Pancreas (tissue), 10 donors: ENCODE data around the gene CCDC158. TPM values are rescaled to one million over a fixed set of nuclear protein-coding genes. Genes with fewer than 3 reads are reported as not detected.

Experiments
- ATAC-seq, 4 donors: fragments of 200-7000 bp; cut with Tn5 transposase; one replicate each; pipeline versions ENCODE4 v1.8.0 to v1.9.1; 2020; ENCODE audit warnings: mild to moderate bottlenecking in 4 of 4, moderate library complexity in 4 of 4
- DNase-seq, 6 donors: peaks; one replicate each; pipeline ENCODE4 v3.0.0-alpha.2; 2020
- FAIRE-seq: peaks from 2 replicates; lab custom pipeline; 2012; peaks lifted over from hg19 to GRCh38; lab: Jason Lieb, UNC
- H3K27ac ChIP-seq, 4 donors: fragments of 200-600 bp; sonication (generic); 1 replicate in 3 of 4; 2 replicates in 1 of 4; pipeline versions ENCODE4 v1.5.0 to v1.8.0; 2020
- H3K27me3 ChIP-seq, 4 donors: fragments of 200-600 bp; one replicate each; pipeline ENCODE4 v1.8.0; 2021
- H3K36me3 ChIP-seq, 3 donors: fragments of 200-600 bp; sonication (generic) in 1 of 3; one replicate each; pipeline versions ENCODE4 v1.5.0 to v1.8.0; 2020 to 2021
- H3K4me1 ChIP-seq, 3 donors: fragments of 200-600 bp; one replicate each; pipeline ENCODE4 v1.8.0; 2021
- H3K4me3 ChIP-seq, 4 donors: fragments of 200-600 bp; sonication (generic) in 2 of 4; one replicate each; pipeline versions ENCODE4 v1.5.0 to v1.8.0; 2020 to 2021
- H3K9me3 ChIP-seq, 4 donors: fragments of 200-600 bp; one replicate each; pipeline ENCODE4 v1.8.0; 2021
- WGBS, 2 donors: extraction: QIAGEN DNeasy Blood & Tissue Kit; methylation state at CpG; one replicate each; pipeline ENCODE4 v1.1.7; 2013; 5-methylcytosine and 5-hydroxymethylcytosine counted together
- intact Hi-C, 3 donors: fragments of 100-400 bp; cut with DNase I; formaldehyde crosslinking; loops; one replicate each; pipeline versions ENCODE4 v1.11.1 to v1.14.2; 2022
- polyA plus RNA-seq, 2 donors: library from polyadenylated mRNA; stranded (reverse); fragments of 200-250 nt; gene quantifications; one replicate each; pipeline ENCODE4 v1.2.3, GENCODE V29; 2013
- total RNA-seq, 6 donors: library from RNA; stranded (reverse); fragmentation: NEBNext Ultra II Directional in 4 of 6; extraction: Animal tissue kit (Norgen Biotek cat#: 25700) in 4 of 6; gene quantifications; one replicate each; pipeline versions ENCODE4 v1.2.1 to v1.2.4, GENCODE V29; 2021 to 2023
- TF ChIP-seq, protein P1 (sequence below), 4 donors: fragments of 200-600 bp; sonication (generic) in 3 of 4; IDR thresholded peaks; one replicate each; pipeline versions ENCODE4 v1.5.0 to v1.8.0; 2021; ENCODE audit warnings: antibody characterized with exemption in 4 of 4
- donor health status: healthy with polysubstance abuse.
- donor health status: DM: no; HTN: no; CAD: no; lungs with moderate emphysema.
- donor health status: DM: no; HTN: no; CAD: no.
- donor health status: control.
- donor health status: control.
- donor health status: Bipolar disorder and iron deficiency.
- donor health status: DM: yes; HTN: yes; CAD: no.
- donor health status: DM: no; HTN: no; CAD: no.
- donor health status: DM: no; HTN: no; CAD: no.
- donor health status: DM: yes; HTN: yes; CAD: no.

The CCDC158 gene
- under 1 TPM; 0.41 to 0.94 (median 0.63) TPM for total RNA-seq
- polyA plus RNA-seq: under 1 TPM; 0.19 to 0.73 TPM

GRCh38 chr4:76420762-76421581 is at the start of gene CCDC158:
CCDC158 (minus strand) TSS chr4:76421141; CDS start chr4:76403207, 17,934 bp downstream.
- Histone ChIP-seq H3K36me3 (no peaks in the 10 kb centered on the region), H3K27ac (no peak within 1 kb of the TSS), H3K4me3 (peak within 1 kb of the TSS; percentile 36 to 69 (median 49)), H3K9me3 (no peaks in the 10 kb centered on the region), H3K4me1 (no peaks in the 10 kb centered on the region), H3K27me3 (no peaks in the 10 kb centered on the region)
- FAIRE-seq (no peak), DNase-seq (peak; percentile 19 to 75 (median 44)), ATAC-seq (peak; percentile 83 to 91 (median 88))
- intact Hi-C loops: no loop called here
- TF ChIP-seq, protein P1, sequence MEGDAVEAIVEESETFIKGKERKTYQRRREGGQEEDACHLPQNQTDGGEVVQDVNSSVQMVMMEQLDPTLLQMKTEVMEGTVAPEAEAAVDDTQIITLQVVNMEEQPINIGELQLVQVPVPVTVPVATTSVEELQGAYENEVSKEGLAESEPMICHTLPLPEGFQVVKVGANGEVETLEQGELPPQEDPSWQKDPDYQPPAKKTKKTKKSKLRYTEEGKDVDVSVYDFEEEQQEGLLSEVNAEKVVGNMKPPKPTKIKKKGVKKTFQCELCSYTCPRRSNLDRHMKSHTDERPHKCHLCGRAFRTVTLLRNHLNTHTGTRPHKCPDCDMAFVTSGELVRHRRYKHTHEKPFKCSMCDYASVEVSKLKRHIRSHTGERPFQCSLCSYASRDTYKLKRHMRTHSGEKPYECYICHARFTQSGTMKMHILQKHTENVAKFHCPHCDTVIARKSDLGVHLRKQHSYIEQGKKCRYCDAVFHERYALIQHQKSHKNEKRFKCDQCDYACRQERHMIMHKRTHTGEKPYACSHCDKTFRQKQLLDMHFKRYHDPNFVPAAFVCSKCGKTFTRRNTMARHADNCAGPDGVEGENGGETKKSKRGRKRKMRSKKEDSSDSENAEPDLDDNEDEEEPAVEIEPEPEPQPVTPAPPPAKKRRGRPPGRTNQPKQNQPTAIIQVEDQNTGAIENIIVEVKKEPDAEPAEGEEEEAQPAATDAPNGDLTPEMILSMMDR (IDR thresholded peaks at IDR 0.05): no peak
- WGBS, 2 donors: 5 to 6% methylated on average over 56 to 79 of the region's 79 CpGs

DNA sequence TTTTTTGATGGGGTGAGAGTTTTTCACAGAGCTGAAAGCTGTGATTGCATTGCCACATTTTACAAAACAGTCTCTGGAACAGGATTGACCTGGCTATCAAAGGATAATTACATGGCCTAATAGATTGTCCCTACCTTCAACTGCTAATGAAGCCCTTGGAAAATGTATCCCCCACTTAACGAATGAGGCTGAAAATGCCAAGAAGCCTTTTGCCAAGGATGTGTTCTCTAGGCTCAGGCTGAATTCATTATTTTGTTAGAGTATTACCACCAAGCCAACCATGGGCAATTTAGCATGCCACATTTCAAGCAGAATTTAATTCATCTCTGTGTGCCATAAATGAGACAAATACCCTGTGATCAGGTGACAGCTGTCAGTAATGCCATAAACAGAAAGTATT is 49.6 kb upstream of the CCDC158 start:
- no peaks in the 10 kb centered on the region for H3K27me3 ChIP-seq
- TF ChIP-seq, protein P1 (IDR thresholded peaks at IDR 0.05): no peak
- no peak for DNase-seq
- H3K4me3 ChIP-seq: no peak overlapping the region
- H3K4me1 ChIP-seq: no peaks in the 10 kb centered on the region
- FAIRE-seq: no peak
- no peaks in the 10 kb centered on the region for H3K9me3 ChIP-seq
- H3K36me3 ChIP-seq: no peaks in the 10 kb centered on the region
- no peak for ATAC-seq
- H3K27ac ChIP-seq: no peak overlapping the region
- WGBS, 2 donors: 74 to 85% methylated on average over 1 of the region's 1 CpG
- intact Hi-C loops: no loop called here

- H3K4me3 ChIP-seq: no peak overlapping the region
- TF ChIP-seq, protein P1 (IDR thresholded peaks at IDR 0.05): no peak
- H3K27me3 ChIP-seq: no peaks in the 10 kb centered on the region
- no peak overlapping the region for H3K27ac ChIP-seq
- no peaks in the 10 kb centered on the region for H3K36me3 ChIP-seq
- intact Hi-C loops: no loop called here
- FAIRE-seq (no peak), DNase-seq (no peak), ATAC-seq (no peak)
- H3K9me3 ChIP-seq: no peaks in the 10 kb centered on the region
- H3K4me1 ChIP-seq: no peaks in the 10 kb centered on the region
Measured at GRCh38 chr4:76470064-76470463, 49.1 kb upstream of the CCDC158 start.

GRCh38 chr4:76463568-76463967 is 42.6 kb upstream of the CCDC158 start:
- WGBS, 2 donors: 91 to 93% methylated on average over 2 of the region's 2 CpGs
- Histone ChIP-seq H3K27ac (no peak overlapping the region), H3K36me3 (no peaks in the 10 kb centered on the region), H3K27me3 (no peaks in the 10 kb centered on the region), H3K4me1 (no peaks in the 10 kb centered on the region), H3K4me3 (no peak overlapping the region), H3K9me3 (no peaks in the 10 kb centered on the region)
- TF ChIP-seq, protein P1 (IDR thresholded peaks at IDR 0.05): no peak
- ATAC-seq (no peak), DNase-seq (no peak), FAIRE-seq (no peak)
- intact Hi-C loops: no loop called here

DNA sequence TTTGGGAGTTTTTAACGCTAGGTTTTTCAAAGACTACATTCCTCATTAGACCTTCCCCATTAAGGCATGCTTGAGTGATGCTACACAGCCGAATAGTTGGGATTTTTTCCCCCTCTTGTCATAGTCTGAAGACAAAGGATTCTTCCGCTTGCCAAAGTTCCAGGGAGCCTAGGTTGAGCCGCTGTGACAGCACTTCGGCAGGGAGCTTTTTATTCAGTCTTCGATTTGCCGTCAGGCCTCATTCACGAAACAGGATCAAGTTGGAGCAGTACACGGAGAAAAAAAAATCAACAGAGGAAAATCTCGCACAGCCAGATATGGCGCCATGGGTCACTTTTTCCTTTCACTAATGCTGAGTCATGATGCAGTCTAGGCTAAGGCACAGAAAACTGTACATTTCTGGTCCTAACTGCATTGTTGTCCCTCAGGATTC is 38.4 kb upstream of the CCDC158 start:
- Histone ChIP-seq H3K27me3 (no peaks in the 10 kb centered on the region), H3K36me3 (no peaks in the 10 kb centered on the region), H3K9me3 (no peaks in the 10 kb centered on the region), H3K27ac (peak overlapping the region in 3 of 4 donors; percentile 28 to 68 (median 64)), H3K4me1 (no peaks in the 10 kb centered on the region), H3K4me3 (no peak overlapping the region)
- FAIRE-seq (no peak), DNase-seq (peak in 1 of 6 donors; percentile 24), ATAC-seq (peak; percentile 48 to 76 (median 68))
- intact Hi-C loops: no loop called here
- 56 to 60% methylated on average over 11 of the region's 11 CpGs for WGBS, 2 donors
- TF ChIP-seq, protein P1 (IDR thresholded peaks at IDR 0.05): no peak
